GM18873 (cell line): ENCODE results near the gene GPC5.
"Not testable (repeated sequence)": the region's sequence is repeated elsewhere in the genome, so short reads cannot be mapped to it uniquely, and the experiment has no call there.

Experiments used
- ATAC-seq: cut with Tn5 transposase; IDR thresholded peaks from one replicate; pipeline ENCODE4 v1.9.1; 2021; ENCODE audit warnings: mild to moderate bottlenecking, moderate library complexity, moderate number of reproducible peaks; ENCODE audit not compliant: unreplicated experiment, low FRiP score

GPC5 gene

GRCh38 chr13:91368676-91369440 is 29.6 kb upstream of the GPC5 start:
- ATAC-seq: no peak

GRCh38 chr13:91369441-91369831 is 29.0 kb upstream of the GPC5 start:
- no peak for ATAC-seq

GRCh38 chr13:91370501-91370900 is 27.9 kb upstream of the GPC5 start:
- ATAC-seq: no peak

GRCh38 chr13:91372911-91373310 is 25.5 kb upstream of the GPC5 start:
- ATAC-seq: no peak

GRCh38 chr13:91375116-91375729 is 23.2 kb upstream of the GPC5 start:
- ATAC-seq: peak; percentile 94

GRCh38 chr13:91381371-91381770 is 17.1 kb upstream of the GPC5 start:
- no peak for ATAC-seq

GRCh38 chr13:91383836-91384235 is 14.6 kb upstream of the GPC5 start:
- ATAC-seq: no peak

GRCh38 chr13:91384896-91385295 is 13.5 kb upstream of the GPC5 start:
- no peak for ATAC-seq

GRCh38 chr13:91389186-91389585 is 9.2 kb upstream of the GPC5 start:
- ATAC-seq: no peak

- no peak for ATAC-seq
These were observed 826 bp upstream of the GPC5 start for GRCh38 chr13:91397595-91397994.

GRCh38 chr13:91399189-91400062 is 1.0 kb downstream of the GPC5 start:
- no peak for ATAC-seq

- ATAC-seq: no peak
These were observed 1.6 kb downstream of the GPC5 start for GRCh38 chr13:91400063-91400399.

GRCh38 chr13:91400671-91401070 is 2.2 kb downstream of the GPC5 start:
- no peak for ATAC-seq

GRCh38 chr13:91401920-91402319 is 3.5 kb downstream of the GPC5 start:
- ATAC-seq: no peak

- no peak for ATAC-seq
These were observed 6.8 kb downstream of the GPC5 start for GRCh38 chr13:91405240-91405639.

- ATAC-seq: peak; percentile 76
These were observed 8.2 kb downstream of the GPC5 start for GRCh38 chr13:91406619-91407018.

GRCh38 chr13:91408971-91409370 is 10.6 kb downstream of the GPC5 start:
- ATAC-seq: no peak

GRCh38 chr13:91416579-91416978 is 18.2 kb downstream of the GPC5 start:
- ATAC-seq: not testable (repeated sequence)

- ATAC-seq: no peak
These were observed 19.4 kb downstream of the GPC5 start for GRCh38 chr13:91417660-91418325.

GRCh38 chr13:91426913-91427312 is 28.5 kb downstream of the GPC5 start:
- no peak for ATAC-seq

GRCh38 chr13:91438674-91439073 is 40.3 kb downstream of the GPC5 start:
- ATAC-seq: not testable (repeated sequence)
